Measurements from ENCODE around the gene HMG20A.

HMG20A gene

DNA sequence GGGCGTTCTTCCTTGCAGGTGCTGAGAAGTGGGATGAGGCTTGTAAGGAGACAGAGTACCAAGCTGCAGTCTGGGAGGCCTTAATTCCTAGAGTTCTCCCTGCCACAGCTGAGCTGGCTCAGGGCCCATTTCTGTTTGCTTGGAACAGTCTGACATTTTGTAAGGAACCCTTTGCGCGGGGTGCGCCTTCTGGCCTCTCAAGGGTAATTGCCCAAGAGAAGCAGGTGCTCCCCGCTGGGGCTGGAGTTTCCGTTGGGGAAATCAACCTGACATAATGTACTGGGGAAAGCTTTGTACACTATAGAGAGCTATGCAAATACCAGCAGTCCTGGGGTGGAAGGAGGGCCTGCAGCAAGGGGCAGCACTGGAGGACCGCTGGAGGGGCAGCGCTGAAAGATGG lies 83.6 kb downstream of the HMG20A start:
- H3K4me3 ChIP-seq (ENCODE audit: low read length, poor library complexity, severe bottlenecking): no peak overlapping the region
- H3K79me2 ChIP-seq (ENCODE audit: insufficient read depth, low read length): no peaks in the 10 kb centered on the region
- H3K27me3 ChIP-seq (ENCODE audit: insufficient read depth, low read length, poor library complexity, severe bottlenecking): no peaks in the 10 kb centered on the region
- H4K20me1 ChIP-seq (ENCODE audit: insufficient read depth, low read length, poor library complexity, severe bottlenecking): no peaks in the 10 kb centered on the region
- H3K9me3 ChIP-seq (ENCODE audit: insufficient read depth, low read depth, low read length): no peaks in the 10 kb centered on the region
- H3K4me1 ChIP-seq (ENCODE audit: insufficient read depth, low read length, poor library complexity, severe bottlenecking): peaks cover 20% of the 10 kb centered on the region
- H3K4me2 ChIP-seq (ENCODE audit: low read depth, low read length, poor library complexity, severe bottlenecking): no peak overlapping the region
- no peaks in the 10 kb centered on the region for H3F3A ChIP-seq (ENCODE audit: low read depth)
- no peak overlapping the region for H3K9ac ChIP-seq (ENCODE audit: low read depth, low read length, poor library complexity, severe bottlenecking)
- no peaks in the 10 kb centered on the region for H3K36me3 ChIP-seq (ENCODE audit: insufficient read depth, low read length)
- H3K9me2 ChIP-seq (replicated peaks; ENCODE audit: low read depth, low read length): no peaks in the 10 kb centered on the region
- TF ChIP-seq EZH2phosphoT487 (IDR thresholded peaks at IDR 0.05; ENCODE audit: borderline replicate concordance): no peak
- TF ChIP-seq, protein P1, sequence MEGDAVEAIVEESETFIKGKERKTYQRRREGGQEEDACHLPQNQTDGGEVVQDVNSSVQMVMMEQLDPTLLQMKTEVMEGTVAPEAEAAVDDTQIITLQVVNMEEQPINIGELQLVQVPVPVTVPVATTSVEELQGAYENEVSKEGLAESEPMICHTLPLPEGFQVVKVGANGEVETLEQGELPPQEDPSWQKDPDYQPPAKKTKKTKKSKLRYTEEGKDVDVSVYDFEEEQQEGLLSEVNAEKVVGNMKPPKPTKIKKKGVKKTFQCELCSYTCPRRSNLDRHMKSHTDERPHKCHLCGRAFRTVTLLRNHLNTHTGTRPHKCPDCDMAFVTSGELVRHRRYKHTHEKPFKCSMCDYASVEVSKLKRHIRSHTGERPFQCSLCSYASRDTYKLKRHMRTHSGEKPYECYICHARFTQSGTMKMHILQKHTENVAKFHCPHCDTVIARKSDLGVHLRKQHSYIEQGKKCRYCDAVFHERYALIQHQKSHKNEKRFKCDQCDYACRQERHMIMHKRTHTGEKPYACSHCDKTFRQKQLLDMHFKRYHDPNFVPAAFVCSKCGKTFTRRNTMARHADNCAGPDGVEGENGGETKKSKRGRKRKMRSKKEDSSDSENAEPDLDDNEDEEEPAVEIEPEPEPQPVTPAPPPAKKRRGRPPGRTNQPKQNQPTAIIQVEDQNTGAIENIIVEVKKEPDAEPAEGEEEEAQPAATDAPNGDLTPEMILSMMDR (conservative IDR thresholded peaks at IDR 0.05; ENCODE audit: low read length): no peak
- no peak overlapping the region for H2AFZ ChIP-seq (ENCODE audit: low read length)

DNA sequence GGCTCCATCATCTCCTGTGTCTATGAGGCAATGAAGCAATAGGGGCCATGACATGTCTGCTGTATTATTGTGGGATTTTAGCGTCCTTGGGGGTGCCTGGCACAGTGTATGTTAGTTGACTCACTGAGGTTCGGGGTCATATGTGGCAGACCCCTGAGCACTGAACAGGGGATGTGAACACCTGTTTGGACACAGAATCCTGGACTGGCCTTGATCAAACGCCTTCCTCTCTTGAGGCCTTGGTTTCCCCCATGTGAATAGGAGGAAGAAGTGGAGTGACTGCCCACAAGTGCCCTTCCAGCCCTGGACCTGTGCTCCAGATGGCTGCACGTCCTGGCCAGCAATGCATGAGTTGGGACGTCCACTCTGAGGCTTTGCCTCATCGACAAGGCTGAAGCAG lies 84.2 kb downstream of the HMG20A start:
- no peak overlapping the region for H2AFZ ChIP-seq (ENCODE audit: low read length)
- no peaks in the 10 kb centered on the region for H4K20me1 ChIP-seq (ENCODE audit: insufficient read depth, low read length, poor library complexity, severe bottlenecking)
- H3F3A ChIP-seq (ENCODE audit: low read depth): no peaks in the 10 kb centered on the region
- H3K9me3 ChIP-seq (ENCODE audit: insufficient read depth, low read depth, low read length): no peaks in the 10 kb centered on the region
- no peaks in the 10 kb centered on the region for H3K27me3 ChIP-seq (ENCODE audit: insufficient read depth, low read length, poor library complexity, severe bottlenecking)
- no peaks in the 10 kb centered on the region for H3K36me3 ChIP-seq (ENCODE audit: insufficient read depth, low read length)
- no peak for TF ChIP-seq EZH2phosphoT487 (IDR thresholded peaks at IDR 0.05; ENCODE audit: borderline replicate concordance)
- TF ChIP-seq, protein P1 (conservative IDR thresholded peaks at IDR 0.05; ENCODE audit: low read length): no peak
- H3K79me2 ChIP-seq (ENCODE audit: insufficient read depth, low read length): no peaks in the 10 kb centered on the region
- H3K4me1 ChIP-seq (ENCODE audit: insufficient read depth, low read length, poor library complexity, severe bottlenecking): peaks cover 20% of the 10 kb centered on the region
- no peak overlapping the region for H3K9ac ChIP-seq (ENCODE audit: low read depth, low read length, poor library complexity, severe bottlenecking)
- H3K4me2 ChIP-seq (ENCODE audit: low read depth, low read length, poor library complexity, severe bottlenecking): no peak overlapping the region
- H3K9me2 ChIP-seq (replicated peaks; ENCODE audit: low read depth, low read length): no peaks in the 10 kb centered on the region
- H3K4me3 ChIP-seq (ENCODE audit: low read length, poor library complexity, severe bottlenecking): no peak overlapping the region

DNA sequence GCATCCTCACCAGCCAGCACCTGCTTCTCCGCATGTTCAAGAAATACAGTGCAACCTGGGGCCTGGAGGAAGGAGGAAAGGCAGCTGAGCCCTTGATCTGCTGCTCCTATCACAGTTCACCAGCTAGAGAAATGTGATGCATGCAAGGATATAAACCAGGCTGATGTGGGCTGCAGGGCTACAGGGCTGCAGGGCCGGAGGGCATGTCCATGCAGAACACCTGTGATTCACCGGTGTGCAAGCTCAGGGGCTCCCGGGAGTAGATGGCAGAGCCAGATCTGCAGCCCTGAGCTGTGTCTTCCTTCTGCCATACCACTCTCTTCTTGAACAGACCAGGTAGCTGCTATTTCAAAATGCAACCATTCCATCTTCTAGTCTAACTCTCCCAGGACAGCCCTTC lies 84.9 kb downstream of the HMG20A start:
- Histone ChIP-seq H3K79me2 (ENCODE audit: insufficient read depth, low read length) (no peaks in the 10 kb centered on the region), H3K9me2 (replicated peaks; ENCODE audit: low read depth, low read length) (no peaks in the 10 kb centered on the region), H4K20me1 (ENCODE audit: insufficient read depth, low read length, poor library complexity, severe bottlenecking) (no peaks in the 10 kb centered on the region), H3F3A (ENCODE audit: low read depth) (no peaks in the 10 kb centered on the region), H3K27me3 (ENCODE audit: insufficient read depth, low read length, poor library complexity, severe bottlenecking) (no peaks in the 10 kb centered on the region), H3K9me3 (ENCODE audit: insufficient read depth, low read depth, low read length) (no peaks in the 10 kb centered on the region), H3K4me3 (ENCODE audit: low read length, poor library complexity, severe bottlenecking) (no peak overlapping the region), H3K9ac (ENCODE audit: low read depth, low read length, poor library complexity, severe bottlenecking) (no peak overlapping the region), H3K4me1 (ENCODE audit: insufficient read depth, low read length, poor library complexity, severe bottlenecking) (peaks cover 20% of the 10 kb centered on the region), H3K36me3 (ENCODE audit: insufficient read depth, low read length) (no peaks in the 10 kb centered on the region), H2AFZ (ENCODE audit: low read length) (no peak overlapping the region), H3K4me2 (ENCODE audit: low read depth, low read length, poor library complexity, severe bottlenecking) (no peak overlapping the region)
- TF ChIP-seq EZH2phosphoT487 (IDR thresholded peaks at IDR 0.05; ENCODE audit: borderline replicate concordance): no peak
- TF ChIP-seq, protein P1 (conservative IDR thresholded peaks at IDR 0.05; ENCODE audit: low read length): no peak
